Spleen (tissue), 7 donors: Measurements from ENCODE around the gene ATP12A.

ENCODE experiments used
- CTCF ChIP-seq, 11 experiments: fragments of 200-600 bp in 7 of 11; fragments of 450-650 bp in 4 of 11; sonication (generic) in 4 of 11; IDR thresholded peaks in 8 of 11; conservative IDR thresholded peaks in 3 of 11; 1 replicate in 7 of 11; 2 replicates in 4 of 11; pipeline versions ENCODE4 v1.4.0 to v1.8.0; 2016 to 2021; ENCODE audit warnings: antibody characterized with exemption in 11 of 11, inconsistent platforms in 4 of 11, mild to moderate bottlenecking in 1 of 11
- POLR2AphosphoS5 ChIP-seq, 3 donors: sonication (generic); formaldehyde crosslinking; IDR thresholded peaks; one replicate each; pipeline ENCODE4 v1.5.1; 2017; ENCODE audit warnings: antibody characterized with exemption in 3 of 3
- donor health status: DM: no; HTN: no; CAD: no; lungs with moderate emphysema.
- donor health status: DM: no; HTN: no; CAD: no.
- donor health status: DM: no; HTN: no; CAD: no.

DNA sequence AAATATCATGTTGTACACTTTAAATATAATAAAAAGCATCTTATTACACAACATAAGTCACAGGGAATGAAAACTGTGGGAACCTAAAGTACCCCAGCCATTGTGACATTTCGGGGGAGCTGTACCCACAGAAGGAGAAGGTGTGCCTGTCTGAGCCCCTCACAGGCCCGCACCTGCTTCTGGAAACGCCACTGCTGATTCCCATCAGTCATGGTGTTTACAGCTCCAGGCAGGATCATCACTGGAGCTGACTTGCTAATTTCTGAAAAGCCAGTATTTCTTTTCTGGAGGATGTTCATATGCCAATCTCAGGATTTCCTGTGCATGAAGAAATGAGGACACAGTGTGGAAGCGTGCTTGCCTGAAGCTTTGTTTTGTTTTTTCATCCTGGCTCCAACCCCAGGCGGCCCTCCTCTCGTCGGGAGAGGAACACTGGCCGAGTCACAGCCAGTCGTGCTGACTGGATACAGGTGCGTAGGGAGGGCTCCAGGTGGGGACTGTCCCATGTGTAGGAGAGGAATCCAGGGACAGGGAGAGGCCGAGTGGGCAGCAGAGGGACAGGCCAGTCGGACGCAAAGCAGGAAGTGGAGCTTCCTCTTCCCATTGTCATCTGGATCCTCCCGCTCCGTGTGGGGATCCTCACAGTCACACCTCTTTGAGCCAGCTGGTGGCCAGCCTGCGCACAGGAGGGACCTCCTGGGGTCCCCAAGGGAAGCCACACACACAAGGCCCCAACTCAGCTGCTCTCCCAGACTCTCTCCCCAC, 4.2 kb upstream of the ATP12A start:
- no peak for TF ChIP-seq CTCF (IDR thresholded peaks at IDR 0.05 in 8 of 11, conservative IDR thresholded peaks at IDR 0.05 in 3 of 11)
- no peak for TF ChIP-seq POLR2AphosphoS5 (IDR thresholded peaks at IDR 0.05)
